ENCODE data around the gene HOXC4. TPM values are rescaled to one million over a fixed set of nuclear protein-coding genes. Genes with fewer than 3 reads are reported as not detected.

Gene HOXC4
- total RNA-seq, 4 donors from 2014 or later: 0.84 to 1.3 (median 1.1) TPM

- ATAC-seq (ENCODE audit: low FRiP score) (no peak), DNase-seq (ENCODE audit: low spot score) (no peak)
- no peak for TF ChIP-seq CTCF (IDR thresholded peaks at IDR 0.05)
Observed at GRCh38 chr12:54055552-54055951, 1.9 kb downstream of the HOXC4 start.

GRCh38 chr12:54056110-54056509 lies 2.5 kb downstream of the HOXC4 start:
- no peak for TF ChIP-seq CTCF (IDR thresholded peaks at IDR 0.05)
- DNase-seq (ENCODE audit: low spot score) (no peak), ATAC-seq (ENCODE audit: low FRiP score) (no peak)

GRCh38 chr12:54058128-54058768 lies 4.6 kb downstream of the HOXC4 start:
- no peak for TF ChIP-seq CTCF (IDR thresholded peaks at IDR 0.05)
- ATAC-seq (ENCODE audit: low FRiP score) (no peak), DNase-seq (ENCODE audit: low spot score) (no peak)

- TF ChIP-seq CTCF (IDR thresholded peaks at IDR 0.05): no peak
- DNase-seq (ENCODE audit: low spot score) (no peak), ATAC-seq (ENCODE audit: low FRiP score) (no peak)
Observed at GRCh38 chr12:54059668-54060067, 6.0 kb downstream of the HOXC4 start.

- no peak for TF ChIP-seq CTCF (IDR thresholded peaks at IDR 0.05)
- DNase-seq (ENCODE audit: low spot score) (no peak), ATAC-seq (ENCODE audit: low FRiP score) (no peak)
Observed at GRCh38 chr12:54060174-54060974, 6.7 kb downstream of the HOXC4 start.

GRCh38 chr12:54060975-54061778 lies 7.5 kb downstream of the HOXC4 start:
- no peak for DNase-seq (ENCODE audit: low spot score)
- no peak for ATAC-seq (ENCODE audit: low FRiP score)
- TF ChIP-seq CTCF (IDR thresholded peaks at IDR 0.05): no peak

Data from omental fat pad (tissue), 4 donors.